ENCODE measurements around the gene KIAA0513. TPM values are rescaled to one million over a fixed set of nuclear protein-coding genes. Genes with fewer than 3 reads are reported as not detected.
"Not testable (repeated sequence)": the region's sequence is repeated elsewhere in the genome, so short reads cannot be mapped to it uniquely, and the experiment has no call there.

KIAA0513 gene
- total RNA-seq, 1 experiment from 2014 or later = 12.8 TPM

DNA sequence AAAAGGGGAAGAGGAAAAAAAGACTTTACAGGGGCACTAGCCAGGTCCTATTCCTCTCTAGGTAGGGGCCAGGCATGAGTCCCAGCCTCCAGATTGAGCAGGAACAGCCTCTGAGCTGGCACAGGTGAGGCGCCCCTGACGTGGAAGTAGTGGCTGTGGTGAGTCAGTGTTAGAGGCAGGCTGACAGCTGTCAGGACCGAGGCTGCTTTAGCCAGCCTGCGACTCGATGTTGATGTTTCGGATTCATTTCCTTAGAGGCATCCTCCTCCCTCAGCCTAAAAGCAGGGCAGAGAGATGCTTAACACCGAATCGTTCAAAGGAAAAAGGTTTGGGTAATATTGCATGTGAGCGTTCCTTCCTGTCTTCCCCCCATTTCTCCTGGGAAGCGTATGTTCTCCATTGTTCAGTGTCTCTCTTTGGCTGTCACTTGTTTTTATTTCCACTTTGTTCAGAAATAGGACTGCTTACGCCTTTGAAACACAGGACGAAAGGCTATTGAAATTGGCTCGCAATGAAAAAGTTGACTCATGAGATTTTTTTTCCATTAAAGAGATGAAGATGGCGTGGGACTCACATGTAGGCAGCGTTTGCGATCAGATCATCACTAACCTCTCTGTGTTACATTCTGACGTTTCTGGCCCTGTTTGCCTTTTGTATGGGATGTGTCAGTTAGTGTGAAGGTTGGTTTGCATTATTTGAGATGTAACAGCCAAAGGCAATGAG is 1.3 kb downstream of the KIAA0513 start:
- DNase-seq (ENCODE audit: low read depth) = peak; percentile 71

DNA sequence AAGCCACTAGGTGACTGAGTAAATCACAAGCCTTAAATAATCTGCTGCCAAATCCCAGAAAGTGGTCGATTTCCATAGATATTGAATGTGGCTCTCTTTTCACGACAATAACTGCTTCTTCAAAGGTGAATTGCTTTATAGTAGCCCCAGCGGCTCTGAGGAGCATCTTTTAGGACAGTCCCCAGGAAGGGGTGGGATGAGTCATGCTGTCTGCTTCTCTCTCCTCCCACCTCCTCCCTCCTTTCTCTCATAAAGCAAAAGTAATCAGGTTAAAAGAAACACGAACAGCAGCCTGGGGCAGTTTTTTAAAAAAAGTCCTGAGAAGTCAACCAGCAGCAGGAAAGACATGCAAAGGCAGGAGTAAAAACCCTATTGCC is 1.8 kb downstream of the KIAA0513 start:
- peak; percentile 50 for DNase-seq (ENCODE audit: low read depth)

DNA sequence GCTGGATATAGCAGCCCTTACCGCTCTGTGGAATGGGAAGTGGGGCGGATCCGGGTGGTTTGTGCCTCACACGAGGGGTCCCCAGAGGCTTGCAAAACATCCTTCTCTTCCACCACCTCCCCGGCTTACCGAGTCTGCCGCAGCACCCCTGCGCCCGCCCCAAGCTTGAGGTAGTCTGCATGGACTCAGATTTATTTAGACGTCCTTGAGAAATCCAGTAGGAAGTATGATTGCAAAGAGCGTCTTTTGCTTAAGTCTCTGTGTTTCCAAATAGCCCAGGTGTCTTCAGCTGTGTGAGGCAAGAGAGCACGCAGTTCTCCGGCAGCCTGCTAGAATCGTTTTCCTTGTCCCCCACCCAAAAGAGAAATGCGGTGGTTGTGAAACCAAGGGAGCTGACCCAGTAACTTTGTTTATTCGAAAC is 2.4 kb downstream of the KIAA0513 start:
- no peak for DNase-seq (ENCODE audit: low read depth)

DNA sequence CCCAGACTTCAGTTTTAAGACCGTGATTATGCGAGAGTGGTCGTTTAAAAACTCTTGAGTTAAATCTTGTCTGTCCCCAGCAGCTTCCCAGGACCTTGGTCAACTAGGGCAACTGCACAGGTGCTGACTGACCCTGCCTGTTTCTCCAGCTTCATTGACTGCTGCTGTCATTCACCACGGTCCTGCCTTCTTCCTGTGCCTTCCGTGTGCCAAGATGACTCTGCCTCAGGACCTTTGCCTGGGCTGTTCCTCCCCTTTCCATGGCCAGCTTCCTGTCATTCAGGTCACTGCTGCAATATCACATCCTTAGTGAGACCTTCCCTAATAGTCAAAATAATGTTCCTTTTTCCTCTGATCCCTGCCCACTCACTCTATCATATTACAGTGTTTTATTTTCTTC is 3.9 kb downstream of the KIAA0513 start:
- DNase-seq (ENCODE audit: low read depth) = no peak

DNA sequence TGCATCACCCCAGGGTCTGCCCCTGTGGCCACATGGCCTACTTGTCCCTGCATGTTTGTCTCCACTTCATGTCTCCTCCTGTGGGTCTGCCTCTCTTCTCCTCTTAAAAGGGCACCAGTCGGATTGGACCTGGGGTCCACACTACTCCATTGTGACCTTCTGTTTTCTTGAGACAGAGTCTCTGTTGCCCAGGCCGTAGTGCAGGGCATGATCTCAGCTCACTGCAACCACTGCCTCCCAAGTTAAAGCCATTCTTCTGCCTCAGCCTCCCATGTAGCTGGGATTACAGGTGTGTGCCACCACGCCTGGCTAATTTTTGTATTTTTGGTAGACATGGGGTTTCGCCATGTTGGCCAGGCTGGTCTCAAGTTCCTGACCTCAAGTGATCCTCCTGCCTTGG is 4.6 kb downstream of the KIAA0513 start:
- DNase-seq (ENCODE audit: low read depth) = not testable (repeated sequence)

DNA sequence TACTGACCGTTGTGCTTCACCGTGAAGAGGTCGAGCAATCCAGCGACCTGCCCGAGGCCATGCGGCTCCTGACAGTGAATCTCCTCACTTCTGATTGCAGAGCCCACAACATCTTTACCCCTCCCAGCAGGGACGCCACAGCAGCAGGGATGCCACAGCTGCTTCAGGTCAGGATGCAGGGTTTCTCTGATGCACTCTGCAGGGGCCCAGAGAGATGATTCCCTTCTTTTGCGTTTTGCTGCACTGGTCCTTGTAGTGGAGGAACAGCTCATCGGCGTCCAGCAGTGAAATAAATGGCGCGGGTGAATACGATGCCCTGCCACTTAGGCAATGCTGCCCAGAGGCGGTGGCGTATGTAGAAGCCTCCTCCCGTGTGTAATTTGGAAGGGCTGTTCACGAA is 5.6 kb downstream of the KIAA0513 start:
- DNase-seq (ENCODE audit: low read depth) = no peak

DNA sequence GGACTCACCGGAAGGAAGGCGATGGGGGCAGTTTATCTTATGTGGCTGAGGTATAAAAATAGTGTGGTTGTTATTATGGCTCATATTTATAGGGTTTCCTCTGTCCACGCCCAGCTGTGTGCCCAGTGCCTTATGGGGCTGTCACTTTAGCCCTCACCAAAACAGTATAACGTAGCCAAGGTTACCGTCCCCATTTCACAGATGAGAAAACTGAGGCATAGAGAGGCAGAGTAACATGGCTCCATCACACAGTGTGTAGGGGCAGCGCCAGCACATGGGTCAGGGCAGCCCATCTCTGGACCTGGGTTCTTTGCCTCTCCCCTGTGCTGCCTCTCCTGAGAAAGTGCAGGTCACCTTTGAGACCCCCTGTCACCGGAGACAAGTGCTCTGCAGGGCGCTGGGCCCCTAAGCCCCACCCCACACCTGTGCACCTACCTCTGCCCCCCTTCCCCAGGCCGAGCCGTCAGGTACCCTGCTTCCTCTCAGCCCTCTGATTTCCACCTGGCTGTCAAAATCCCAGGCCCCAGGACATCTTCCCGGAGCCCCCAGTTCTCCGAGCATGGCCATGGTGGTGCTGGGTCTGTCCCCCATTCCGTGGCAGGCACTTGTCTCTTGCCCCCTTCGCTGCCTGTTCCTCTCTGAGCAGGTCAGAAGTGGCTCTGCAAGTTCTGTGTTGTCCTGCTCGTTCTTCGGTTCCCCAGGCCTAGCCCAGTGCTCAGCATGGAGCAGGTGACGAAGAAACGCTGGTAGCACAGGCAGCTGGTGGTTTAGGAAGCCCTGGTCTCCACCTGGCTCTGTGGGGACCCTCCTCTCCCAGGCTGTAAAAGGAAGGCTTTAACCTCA is 7.2 kb downstream of the KIAA0513 start:
- DNase-seq (ENCODE audit: low read depth) = no peak

DNA sequence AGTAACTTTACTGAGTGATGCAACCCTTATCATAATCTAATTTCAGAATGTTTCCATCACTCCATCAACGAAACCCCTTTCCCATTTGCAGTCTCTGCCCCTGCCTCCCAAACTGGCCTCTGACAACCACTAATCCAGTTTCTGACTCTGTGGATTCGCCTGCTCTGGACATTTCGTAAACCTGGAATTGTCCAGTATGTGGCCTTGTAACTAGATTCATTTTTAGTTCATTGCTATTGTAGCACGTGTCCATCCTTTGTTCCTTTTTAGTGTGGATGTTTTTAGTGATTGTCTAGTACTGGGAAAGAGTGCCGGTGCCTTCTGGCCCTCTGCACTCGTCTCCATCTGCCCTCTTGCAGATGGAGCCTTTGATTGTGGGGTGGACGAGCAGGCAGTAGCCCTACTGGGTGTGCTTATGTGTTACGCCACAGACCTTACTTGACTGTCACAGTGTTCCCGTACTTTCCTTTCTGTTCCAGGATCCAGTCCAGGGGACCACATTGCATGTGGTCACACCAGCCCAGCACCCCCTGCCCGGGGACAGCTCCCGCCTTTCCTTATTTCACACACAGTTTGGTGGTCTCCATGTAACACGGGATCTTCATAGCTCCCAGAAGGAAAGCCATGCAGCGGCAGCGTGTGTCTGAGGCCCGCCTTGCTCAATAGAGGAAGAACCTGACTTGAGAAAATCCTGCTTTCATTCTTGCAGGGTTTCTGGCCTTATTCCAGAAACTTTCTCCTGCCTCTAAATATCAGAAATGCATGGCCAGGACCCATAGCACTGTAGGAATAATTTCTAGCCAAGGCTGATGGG is 8.8 kb downstream of the KIAA0513 start:
- DNase-seq (ENCODE audit: low read depth) = no peak

DNA sequence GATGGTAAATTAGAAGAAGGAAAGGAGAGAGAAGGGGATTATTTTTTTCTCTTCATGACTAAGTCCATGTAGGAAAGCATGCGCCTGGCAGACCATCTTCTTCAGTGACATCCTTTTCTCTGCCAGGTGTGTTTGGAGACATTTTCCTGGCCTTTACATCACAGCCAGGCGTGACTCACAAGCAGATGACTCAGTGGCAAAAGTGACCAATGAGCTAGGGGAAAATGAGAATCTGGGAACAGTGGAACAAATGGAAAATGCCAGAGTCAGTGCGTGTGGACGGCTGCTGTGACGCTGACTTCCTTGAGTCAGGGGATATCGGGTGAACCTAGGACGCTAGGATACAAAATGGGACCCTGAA is 9.4 kb downstream of the KIAA0513 start:
- peak; percentile 84 for DNase-seq (ENCODE audit: low read depth)

DNA sequence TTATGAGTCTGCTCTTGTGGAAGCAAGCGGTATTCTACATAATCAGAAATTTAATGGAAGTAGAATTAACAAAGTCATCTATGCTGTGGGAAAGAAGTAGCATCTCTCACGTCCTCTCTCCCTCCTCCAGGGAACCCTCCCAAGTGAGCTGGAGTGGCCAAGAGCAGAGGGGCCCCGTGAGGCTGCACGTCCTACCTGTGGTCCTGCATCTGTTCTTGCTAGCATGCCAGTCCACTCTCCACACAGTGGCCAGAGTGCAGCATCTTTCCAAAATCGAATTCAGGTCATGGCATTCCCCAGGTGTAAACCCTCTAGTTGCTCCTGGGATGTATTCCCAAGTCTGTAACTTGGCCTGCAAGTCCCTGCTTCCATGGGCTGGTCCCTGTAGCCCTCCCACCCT is 10.1 kb downstream of the KIAA0513 start:
- no peak for DNase-seq (ENCODE audit: low read depth)

DNA sequence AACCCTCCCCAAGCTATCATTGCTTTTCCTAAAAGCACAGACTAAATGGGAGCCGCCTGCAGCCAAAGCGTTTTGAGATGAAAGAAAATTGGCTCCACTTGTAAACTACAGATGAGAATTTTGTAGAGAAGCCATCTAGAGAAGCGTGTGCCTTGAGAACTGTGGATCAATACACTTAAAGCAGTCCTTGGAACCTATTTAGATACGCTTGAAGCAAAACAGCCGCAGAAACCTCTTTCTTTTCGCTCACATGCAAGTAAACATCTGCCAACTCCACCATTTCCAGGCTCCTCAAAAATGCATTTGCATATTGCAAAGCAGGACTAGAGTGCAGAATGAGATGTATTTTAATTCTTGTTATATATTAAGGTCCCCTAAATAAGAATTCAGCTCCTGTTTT is 13.1 kb downstream of the KIAA0513 start:
- no peak for DNase-seq (ENCODE audit: low read depth)

DNA sequence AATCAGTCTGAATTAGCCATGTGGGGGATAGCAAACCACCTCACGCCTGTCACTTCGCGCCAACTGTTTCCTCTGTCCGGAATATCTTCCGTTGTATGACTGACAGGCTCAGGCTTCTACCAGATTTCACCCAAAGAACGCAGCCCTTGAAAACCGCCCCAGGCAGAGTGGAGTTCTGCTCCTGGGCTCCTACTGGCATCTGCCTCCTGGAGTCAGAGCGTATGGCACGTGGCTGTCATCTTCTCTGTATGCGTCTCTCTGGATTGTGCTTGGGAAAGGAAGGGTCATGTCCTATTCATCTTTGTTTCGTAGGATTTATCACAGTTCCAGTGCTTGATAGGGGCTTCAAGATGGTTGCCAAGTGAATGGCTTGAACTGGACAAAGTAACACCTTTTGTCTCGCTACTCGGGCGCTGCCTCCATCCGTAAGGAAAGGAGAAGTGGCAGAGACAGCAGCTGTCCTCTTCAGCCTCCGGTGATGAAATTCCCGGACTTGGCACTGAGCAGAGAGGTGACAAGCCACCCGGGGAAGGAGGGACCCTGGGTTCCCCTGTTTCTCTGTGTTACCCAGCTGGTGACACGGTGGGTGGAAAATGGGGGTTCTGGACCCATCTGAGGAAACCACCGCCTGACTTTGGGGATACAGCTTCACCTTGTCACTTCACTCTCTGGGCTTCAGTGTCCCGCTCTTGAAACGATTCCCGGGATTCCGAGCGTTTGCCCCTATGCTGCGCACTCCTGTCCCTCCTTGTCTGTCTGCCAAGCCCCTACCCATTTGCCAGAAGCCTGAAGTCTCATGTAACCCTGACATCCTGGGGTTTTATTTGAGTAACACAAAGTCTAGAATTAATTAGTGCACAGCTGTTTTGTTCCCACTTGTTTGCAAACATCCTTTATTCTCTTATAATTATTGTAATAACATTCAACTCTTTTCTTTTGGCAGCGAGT is 13.9 kb downstream of the KIAA0513 start:
- DNase-seq (ENCODE audit: low read depth) = no peak

DNA sequence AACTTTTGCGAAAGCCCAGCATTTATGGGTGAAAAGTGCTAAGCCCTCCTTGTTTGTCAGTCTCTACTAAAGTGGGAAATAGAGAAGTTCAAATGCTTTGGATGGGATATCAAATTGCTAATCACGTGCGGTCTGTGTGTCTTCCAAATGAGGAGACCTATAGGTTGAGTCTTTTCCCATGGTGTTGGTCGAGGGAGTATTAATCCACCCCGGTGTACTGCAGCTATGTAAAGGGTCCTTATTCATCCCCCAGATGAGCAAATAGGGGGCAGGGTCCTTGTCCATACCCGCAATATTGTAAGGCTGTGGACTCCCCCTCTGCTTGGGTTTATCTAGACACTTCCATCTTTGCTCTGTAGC is 14.6 kb downstream of the KIAA0513 start:
- DNase-seq (ENCODE audit: low read depth) = no peak

DNA sequence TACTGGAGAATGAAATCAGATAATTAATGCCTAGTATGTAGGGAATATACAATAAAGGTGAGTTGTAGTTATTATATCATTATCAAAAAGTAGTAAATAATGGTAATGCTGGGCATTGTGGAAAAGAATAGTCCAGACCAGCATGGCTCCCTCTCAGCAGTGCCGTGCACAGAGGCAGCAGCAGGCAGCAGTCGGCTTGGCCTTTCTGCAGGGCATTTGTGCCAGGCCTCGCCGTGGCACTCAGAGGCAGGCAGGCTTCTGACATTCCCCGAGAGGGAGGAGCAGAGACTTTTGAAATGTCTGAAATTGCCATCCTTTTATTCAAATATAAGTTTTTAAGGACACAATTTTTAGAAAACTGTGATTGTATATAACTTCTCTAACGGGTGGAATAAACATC is 15.0 kb downstream of the KIAA0513 start:
- no peak for DNase-seq (ENCODE audit: low read depth)

DNA sequence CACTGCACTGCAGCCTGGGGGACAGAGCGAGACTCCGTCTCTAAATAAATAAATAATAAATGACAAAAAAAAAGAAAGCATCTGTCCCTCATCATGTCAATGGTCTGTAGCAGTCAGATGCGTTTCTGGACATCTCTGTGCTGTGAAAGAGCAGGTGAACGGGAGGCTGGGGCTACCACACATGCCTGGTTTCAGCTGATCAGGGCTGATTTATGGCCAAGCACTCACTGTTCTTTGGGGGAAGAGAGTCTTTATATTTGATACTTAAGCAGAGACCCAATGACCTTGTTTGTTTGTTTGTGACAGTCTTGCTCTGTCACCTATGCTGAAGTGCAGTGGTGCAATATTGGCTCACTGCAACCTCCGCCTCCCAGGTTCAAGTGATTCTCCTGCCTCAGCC is 17.5 kb downstream of the KIAA0513 start:
- no peak for DNase-seq (ENCODE audit: low read depth)

DNA sequence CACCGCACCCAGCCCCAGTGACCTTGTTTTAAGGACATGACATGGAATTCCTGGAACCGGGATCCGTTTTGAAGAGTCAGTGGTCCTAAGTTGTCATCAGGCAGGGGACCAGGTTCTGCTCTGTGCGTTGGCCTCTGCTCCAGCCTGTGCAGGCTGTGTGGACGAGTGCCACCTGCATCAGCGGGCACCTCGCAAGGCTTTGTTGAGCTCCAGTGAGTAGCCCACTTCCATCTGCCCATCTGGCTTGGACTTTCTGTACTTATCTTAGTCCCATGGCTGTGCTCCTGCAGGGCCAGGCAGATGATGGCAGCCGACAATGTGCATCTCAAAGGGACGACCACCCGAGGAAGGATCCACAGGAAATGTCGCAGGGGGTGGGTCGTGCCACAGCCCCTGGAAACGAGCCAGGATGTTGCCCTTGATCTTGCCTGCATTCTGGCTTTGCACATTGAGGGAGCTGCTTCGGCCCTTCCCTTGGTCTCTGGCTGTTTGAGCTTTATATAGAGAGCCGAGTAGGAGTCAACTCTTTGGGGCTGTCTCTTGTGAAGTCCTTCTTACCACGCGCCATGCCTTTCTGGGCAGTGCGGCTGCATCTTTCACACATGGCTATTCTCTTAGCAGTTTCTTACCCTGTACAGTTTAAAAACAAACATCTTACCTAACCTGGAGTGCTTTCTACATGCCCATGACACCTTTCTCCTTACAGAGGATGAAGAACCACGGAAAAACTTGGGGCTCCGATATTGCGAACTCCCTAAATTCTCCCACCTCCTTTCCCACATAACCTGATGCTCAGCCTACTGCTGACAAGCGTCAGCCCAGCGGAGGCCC is 18.3 kb downstream of the KIAA0513 start:
- DNase-seq (ENCODE audit: low read depth) = no peak

DNA sequence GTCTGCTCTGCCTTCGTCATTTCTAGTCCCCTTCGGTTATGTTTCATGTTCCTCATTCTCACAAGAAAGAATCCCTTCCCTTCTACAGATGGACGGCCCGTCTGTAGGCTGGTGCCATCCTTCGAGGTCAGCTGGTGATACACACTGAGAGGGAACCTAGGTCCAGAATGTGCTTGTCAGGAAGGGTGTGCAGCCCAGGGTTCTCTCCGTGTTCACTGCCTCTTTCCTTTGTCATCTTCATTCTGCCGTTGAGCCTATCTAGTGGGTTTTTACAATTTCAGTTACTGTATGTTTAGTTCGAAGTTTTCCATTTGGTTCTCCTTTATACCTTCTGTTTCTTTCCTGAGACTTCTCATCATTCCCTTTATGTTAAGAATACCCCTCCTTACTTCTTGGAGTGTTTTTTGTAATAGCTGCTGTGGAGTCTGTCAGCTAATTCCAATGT is 18.9 kb downstream of the KIAA0513 start:
- DNase-seq (ENCODE audit: low read depth) = no peak

DNA sequence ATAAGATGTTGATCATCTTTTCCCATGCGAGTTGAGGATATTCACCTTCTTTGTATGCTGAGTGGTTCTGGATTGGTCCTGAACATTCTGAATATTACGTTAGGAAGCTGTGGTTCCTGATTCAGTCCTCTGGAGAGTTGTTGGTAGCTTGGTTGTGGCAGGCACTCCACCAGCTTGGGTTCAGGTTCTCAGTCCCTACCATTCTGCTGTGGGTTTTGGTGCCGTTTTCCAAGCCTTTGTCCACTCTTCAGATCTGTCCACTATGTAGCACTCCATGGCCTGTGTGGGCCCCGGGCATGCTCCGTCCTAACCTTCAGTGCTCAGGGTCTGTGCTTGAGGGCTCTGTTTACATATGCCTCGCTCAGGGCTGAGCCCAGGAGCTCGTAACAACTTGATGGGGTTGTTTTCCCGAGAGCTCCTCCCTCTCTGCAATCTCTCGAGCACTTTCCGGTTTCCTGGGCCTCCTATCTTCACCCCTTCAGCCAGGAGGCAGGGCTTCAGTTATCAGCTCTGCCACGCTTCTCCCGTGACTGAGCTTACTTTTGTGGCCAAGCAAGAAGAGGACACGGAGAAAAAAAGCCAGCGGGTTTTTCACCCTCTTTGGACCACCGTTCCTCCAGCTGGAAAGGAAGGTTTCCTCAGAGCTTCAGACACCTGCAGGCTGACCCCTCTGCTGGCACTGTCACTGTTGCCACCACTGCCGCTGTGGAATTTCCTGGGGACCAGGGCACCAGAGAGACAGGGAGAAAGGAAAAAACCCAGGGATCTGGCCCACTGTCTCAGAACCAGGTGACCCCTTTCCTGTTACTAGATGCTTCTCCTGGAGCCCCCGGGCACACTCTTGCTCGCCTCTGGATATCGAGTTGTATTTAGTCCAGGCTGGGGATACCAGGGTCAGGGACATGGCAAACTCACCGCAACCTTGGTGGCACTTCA is 19.6 kb downstream of the KIAA0513 start:
- no peak for DNase-seq (ENCODE audit: low read depth)

DNA sequence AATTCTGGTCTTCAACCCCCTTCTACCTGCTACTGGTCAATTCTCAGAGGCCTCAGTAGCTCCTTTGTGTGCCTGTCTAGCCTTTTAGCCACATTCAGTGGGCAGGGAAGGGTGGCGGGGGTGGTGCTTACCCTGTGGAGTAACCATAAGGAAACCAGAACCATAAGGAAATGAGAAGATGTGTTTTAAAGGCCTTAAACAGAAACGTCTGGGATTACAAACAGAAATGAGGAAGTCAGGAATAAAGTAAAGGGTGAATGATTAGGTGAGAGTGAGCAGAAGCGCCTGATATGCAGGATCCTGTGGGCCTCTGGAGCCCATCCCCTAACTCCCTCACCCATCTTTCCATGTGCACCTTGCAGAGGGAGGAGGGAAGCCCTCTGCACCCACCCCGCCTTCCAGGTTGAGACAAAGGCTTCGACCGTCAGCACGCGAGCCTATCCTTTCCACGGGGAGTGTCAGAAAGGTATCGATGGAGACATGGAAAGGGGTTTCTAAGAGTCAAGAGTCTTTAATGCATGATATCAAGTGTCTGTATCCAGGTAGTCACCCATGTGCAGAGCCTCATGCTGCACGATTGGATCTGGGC is 20.4 kb downstream of the KIAA0513 start:
- no peak for DNase-seq (ENCODE audit: low read depth)
